Osteocyte (in vitro differentiated cells): ENCODE data around the gene ADAMTSL2. TPM values are rescaled to one million over a fixed set of nuclear protein-coding genes. Genes with fewer than 3 reads are reported as not detected.

Source experiments
- DNase-seq: peaks from one replicate; pipeline ENCODE4 v3.0.0; 2021; ENCODE audit warnings: mixed read lengths; ENCODE audit not compliant: unreplicated experiment; ENCODE audit errors: extremely low spot score
- H3K27ac Mint-ChIP-seq: one replicate; pipeline ENCODE4 v1.8.0; 2021; ENCODE audit warnings: mild to moderate bottlenecking, mixed read lengths; ENCODE audit not compliant: unreplicated experiment
- H3K27me3 Mint-ChIP-seq: one replicate; pipeline ENCODE4 v1.8.0; 2021; ENCODE audit warnings: mixed read lengths; ENCODE audit not compliant: unreplicated experiment
- H3K36me3 Mint-ChIP-seq: one replicate; pipeline ENCODE4 v1.8.0; 2021; ENCODE audit warnings: mixed read lengths; ENCODE audit not compliant: unreplicated experiment
- H3K4me1 Mint-ChIP-seq: one replicate; pipeline ENCODE4 v1.8.0; 2021; ENCODE audit warnings: mixed read lengths; ENCODE audit not compliant: unreplicated experiment
- H3K4me3 Mint-ChIP-seq: one replicate; pipeline ENCODE4 v1.8.0; 2021; ENCODE audit warnings: mild to moderate bottlenecking, moderate library complexity, mixed read lengths; ENCODE audit not compliant: unreplicated experiment
- H3K9me3 Mint-ChIP-seq: one replicate; pipeline ENCODE4 v1.8.0; 2021; ENCODE audit warnings: mixed read lengths; ENCODE audit not compliant: unreplicated experiment
- total RNA-seq: library from RNA; stranded (reverse); gene quantifications from 2 replicates; pipeline ENCODE4 v1.2.1, GENCODE V29; 2021
- TF ChIP-seq, protein P1 (sequence below): fragments of 200-600 bp; sonication (generic); IDR thresholded peaks from 2 replicates; pipeline ENCODE4 v1.5.0; 2021; ENCODE audit warnings: antibody characterized with exemption, mild to moderate bottlenecking, moderate library complexity

The ADAMTSL2 gene
- total RNA-seq, 1 donor from 2014 or later = 0.11 TPM

DNA sequence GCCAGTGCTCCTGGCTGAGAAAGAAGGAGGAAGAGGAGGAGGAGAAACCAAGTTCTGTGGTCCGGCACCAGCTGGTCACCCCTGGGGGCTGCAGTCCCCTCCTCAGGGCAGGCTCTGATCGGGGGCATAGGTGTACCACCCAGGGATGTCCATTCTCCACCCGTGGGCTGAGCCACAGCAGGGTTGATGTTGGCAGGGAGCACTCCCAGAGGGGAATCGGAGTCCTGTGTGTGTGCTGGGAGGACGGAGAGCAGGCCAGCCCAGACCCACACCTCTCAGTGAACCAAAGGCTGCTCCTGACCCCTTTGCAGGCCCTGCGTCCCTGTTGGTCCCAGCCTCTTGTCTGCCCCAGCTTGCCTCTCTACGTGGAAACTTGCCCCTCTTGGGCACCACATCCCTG, 4.6 kb upstream of the ADAMTSL2 start:
- Mint-ChIP-seq H3K27ac (no peak overlapping the region), H3K27me3 (peaks cover 9% of the 10 kb centered on the region), H3K4me3 (no peak overlapping the region), H3K4me1 (peaks cover 28% of the 10 kb centered on the region), H3K9me3 (no peaks in the 10 kb centered on the region), H3K36me3 (no peaks in the 10 kb centered on the region)
- no peak for DNase-seq
- TF ChIP-seq, protein P1, sequence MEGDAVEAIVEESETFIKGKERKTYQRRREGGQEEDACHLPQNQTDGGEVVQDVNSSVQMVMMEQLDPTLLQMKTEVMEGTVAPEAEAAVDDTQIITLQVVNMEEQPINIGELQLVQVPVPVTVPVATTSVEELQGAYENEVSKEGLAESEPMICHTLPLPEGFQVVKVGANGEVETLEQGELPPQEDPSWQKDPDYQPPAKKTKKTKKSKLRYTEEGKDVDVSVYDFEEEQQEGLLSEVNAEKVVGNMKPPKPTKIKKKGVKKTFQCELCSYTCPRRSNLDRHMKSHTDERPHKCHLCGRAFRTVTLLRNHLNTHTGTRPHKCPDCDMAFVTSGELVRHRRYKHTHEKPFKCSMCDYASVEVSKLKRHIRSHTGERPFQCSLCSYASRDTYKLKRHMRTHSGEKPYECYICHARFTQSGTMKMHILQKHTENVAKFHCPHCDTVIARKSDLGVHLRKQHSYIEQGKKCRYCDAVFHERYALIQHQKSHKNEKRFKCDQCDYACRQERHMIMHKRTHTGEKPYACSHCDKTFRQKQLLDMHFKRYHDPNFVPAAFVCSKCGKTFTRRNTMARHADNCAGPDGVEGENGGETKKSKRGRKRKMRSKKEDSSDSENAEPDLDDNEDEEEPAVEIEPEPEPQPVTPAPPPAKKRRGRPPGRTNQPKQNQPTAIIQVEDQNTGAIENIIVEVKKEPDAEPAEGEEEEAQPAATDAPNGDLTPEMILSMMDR = no peak

DNA sequence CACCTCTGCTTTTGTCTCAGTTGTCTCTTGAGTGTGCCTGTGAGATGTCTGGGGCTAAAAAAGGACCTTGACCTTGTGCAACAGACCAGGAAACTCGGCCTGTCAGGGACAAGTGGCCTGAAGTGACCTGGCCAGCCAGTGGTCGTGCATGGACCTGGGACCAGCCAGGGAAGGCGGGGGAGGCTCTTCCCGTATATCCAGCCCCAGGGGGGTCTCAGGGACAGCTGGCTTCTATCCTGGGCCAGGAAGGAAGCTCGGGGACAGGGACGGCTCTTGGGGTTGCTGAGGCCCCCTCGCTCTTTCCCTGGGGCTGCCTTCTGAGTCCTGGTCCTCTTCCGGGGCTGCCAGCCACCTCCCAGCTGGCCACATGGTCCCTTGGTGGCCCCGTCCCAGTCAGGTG, 3.2 kb upstream of the ADAMTSL2 start:
- no peaks in the 10 kb centered on the region for H3K9me3 Mint-ChIP-seq
- H3K27ac Mint-ChIP-seq = no peak overlapping the region
- TF ChIP-seq, protein P1 = no peak
- DNase-seq = no peak
- peaks cover 22% of the 10 kb centered on the region for H3K4me1 Mint-ChIP-seq
- no peaks in the 10 kb centered on the region for H3K36me3 Mint-ChIP-seq
- peaks cover 9% of the 10 kb centered on the region for H3K27me3 Mint-ChIP-seq
- H3K4me3 Mint-ChIP-seq = no peak overlapping the region

DNA sequence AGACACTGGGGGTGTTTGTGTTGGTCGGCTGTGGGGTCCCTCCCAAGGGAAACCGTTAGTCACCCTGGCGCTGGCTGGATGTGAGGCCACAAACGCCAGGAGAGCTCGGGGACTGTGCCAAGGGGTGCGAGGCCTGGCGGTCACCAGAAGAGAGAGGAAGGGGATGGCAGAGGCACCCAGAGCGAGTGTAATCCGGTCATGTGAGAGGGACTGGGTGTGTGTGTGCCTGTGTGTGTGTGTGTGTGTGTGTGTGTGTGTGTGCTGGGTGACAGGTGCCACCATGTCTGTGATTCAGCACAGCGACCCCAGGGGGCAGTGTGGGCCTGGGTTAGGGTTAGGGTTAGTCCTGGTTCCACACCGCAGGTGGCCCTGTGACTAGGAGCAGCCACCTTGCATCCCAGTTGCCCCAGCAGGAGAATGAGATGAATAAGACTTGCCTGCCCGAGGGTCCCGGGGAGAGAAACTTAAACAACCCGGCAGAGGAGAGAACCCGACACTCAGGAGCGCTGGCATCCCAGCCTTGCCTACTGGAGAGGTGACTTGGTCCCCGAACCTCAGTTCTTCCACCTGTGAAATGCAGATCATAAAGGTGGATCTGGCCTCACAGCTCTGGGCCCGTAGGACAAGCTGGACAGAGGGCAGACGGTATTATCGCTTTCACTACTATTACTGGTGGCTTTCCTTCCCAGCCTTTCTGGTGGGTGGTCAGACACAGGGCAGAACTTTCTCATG, 1.4 kb upstream of the ADAMTSL2 start:
- Mint-ChIP-seq H3K27ac (no peak overlapping the region), H3K36me3 (no peaks in the 10 kb centered on the region), H3K27me3 (peaks cover 9% of the 10 kb centered on the region), H3K4me3 (no peak overlapping the region), H3K4me1 (peaks cover 7% of the 10 kb centered on the region), H3K9me3 (no peaks in the 10 kb centered on the region)
- no peak for DNase-seq
- TF ChIP-seq, protein P1 = peak; percentile 44

DNA sequence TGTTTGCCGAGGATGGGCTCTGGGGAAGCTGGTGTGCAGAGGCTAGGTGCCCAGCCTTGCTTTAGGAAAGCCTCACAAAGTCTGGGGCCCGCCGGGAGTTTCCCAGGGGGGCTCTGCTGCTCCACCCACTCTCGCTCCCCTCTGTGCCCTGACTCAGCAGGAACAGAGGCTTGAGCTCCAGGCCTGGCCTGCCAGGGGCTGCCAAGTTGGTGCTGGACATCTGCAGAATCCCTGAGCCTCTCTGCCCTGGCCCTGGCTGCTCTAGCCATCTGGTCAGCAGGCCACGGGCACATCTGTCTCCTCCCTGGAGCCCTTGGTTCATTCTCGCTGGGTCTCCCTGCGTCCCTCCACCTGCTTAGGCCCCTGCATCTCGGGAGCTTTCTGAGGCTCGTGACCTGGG, 647 bp upstream of the ADAMTSL2 start:
- H3K4me1 Mint-ChIP-seq = peaks cover 6% of the 10 kb centered on the region
- no peaks in the 10 kb centered on the region for H3K36me3 Mint-ChIP-seq
- no peaks in the 10 kb centered on the region for H3K9me3 Mint-ChIP-seq
- no peak overlapping the region for H3K4me3 Mint-ChIP-seq
- peaks cover 11% of the 10 kb centered on the region for H3K27me3 Mint-ChIP-seq
- TF ChIP-seq, protein P1 = no peak
- DNase-seq = no peak
- H3K27ac Mint-ChIP-seq = no peak overlapping the region

DNA sequence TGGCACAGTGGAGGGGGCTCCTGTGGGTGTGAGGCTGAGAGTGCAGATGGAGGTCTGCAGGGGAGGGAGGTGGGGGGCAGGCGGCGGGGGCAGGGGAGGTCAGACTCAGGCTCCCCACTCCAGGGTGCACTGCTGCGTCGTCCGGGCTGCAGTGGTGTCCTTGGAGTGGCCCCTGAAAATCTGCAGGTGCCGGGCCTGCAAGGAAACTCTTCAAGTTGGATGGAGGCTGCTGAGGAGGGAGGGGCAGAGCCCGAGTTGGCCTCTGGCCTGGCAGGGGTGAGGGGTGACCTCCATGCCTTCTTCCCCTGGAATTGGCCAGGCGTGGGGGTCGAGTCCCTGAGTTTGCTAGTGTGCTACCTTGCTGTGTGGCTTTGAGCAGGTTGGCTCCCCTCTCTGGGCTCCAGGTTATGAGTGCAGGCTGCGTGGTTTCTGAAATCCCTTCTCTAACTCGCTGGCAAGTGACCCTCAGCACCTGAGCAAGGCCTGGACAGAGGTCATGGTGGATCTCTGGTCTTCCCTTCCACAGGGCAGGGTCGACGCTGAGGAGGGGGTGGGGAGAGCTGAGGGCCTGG, 888 bp downstream of the ADAMTSL2 start:
- Mint-ChIP-seq H3K9me3 (no peaks in the 10 kb centered on the region), H3K4me1 (peaks cover 7% of the 10 kb centered on the region), H3K4me3 (no peak overlapping the region), H3K27me3 (peaks cover 24% of the 10 kb centered on the region), H3K36me3 (no peaks in the 10 kb centered on the region), H3K27ac (no peak overlapping the region)
- TF ChIP-seq, protein P1 = no peak
- DNase-seq = no peak
